AG08396 (cell line): ENCODE data around the gene RIPOR3.
"Not testable (repeated sequence)": the region's sequence is repeated elsewhere in the genome, so short reads cannot be mapped to it uniquely, and the experiment has no call there.

Experiments
- DNase-seq: peaks from one replicate; pipeline ENCODE4 v3.0.0; 2012; ENCODE audit warnings: low spot score, mixed read lengths

RIPOR3 gene

DNA sequence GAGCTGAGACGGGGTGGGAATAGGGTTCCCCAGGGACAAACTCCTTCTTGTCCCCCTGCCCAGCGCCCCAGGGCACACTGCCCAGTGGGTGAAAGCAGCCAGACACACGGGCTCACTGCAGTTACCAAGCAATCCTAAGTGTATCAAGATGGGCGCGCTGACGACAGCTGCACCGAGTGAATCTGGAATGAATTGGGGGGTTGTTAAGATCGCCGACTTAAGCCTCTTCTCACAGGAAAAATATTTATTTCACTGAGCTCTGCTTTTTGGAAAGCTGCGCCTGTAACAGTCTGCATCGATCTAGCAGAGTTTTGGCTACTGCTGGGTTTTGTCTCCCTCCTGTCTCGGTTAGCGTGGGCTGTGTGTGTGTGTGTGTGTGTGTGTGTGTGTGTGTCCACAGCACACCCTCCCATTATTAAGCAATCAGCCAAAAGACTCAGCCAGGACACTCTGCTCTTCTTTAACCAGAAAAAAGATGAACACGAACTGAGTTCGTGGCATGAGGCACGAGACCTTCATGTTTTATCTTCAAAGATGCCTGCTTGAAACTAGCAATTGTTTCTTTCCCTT lies 35.9 kb downstream of the RIPOR3 start:
- DNase-seq: peak; percentile 49

DNA sequence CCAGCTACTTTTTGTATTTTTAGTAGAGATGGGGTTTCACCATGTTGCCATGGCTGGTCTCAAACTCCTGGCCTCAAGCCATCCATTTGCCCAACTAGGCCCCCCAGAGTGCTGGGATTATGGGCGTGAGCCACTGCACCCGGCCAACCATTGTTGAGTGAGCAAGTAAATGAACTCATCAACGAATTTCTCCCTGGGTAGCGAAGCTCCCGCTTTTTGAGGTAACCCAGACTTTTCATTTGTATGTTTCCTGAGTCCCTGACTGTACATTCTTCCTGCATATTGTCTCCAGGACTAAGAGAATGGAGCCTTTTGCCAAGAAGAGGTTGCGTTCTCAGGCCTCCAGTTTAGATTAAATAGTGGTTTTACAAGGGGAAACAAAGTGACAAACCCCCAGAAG lies 36.4 kb downstream of the RIPOR3 start:
- no peak for DNase-seq

DNA sequence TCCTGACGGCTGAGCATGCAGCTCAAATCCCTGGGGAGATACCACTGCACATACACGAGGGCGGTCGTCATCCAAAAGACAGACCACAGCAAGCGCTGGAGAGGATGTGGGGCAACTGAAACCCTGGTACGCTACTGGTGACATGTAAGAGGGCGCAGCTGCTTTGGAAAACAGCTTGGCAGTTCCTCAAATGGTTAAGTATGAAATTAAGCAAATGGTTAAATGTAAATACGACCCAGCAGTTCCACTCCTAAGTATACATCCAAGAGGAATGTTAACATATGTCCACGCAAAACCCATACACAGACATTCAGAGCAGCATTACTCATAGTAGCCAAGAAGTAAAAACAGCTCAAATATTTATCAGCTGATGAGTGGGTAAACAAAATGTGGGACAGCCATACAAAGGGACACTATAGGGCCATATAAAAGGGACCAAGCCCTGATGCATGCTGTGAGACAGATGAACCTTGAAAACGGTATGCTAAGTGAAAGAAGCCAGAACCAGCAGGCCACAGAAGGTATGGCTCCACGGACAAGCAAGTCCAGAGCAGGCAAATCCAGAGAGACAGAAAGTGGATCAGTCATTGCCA lies 38.5 kb downstream of the RIPOR3 start:
- DNase-seq: no peak

DNA sequence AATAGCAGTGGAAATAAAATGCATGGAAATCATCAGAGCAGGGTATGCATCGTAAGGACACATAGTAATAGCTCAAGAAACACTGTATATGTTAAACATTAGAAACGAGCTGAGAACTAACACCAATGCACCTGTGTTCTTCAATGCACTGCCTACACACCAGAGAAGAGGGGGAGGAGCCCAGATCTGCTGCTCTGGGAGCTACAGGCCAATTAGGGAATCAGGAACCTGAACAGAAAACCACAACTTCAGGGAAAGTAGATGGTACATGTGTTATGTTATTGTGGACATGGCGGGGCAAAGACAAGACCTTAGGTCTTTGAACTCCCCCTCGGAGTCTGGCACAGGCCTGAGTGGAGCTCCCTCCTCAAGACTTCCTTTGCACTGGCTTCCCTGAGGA lies 39.7 kb downstream of the RIPOR3 start:
- no peak for DNase-seq

DNA sequence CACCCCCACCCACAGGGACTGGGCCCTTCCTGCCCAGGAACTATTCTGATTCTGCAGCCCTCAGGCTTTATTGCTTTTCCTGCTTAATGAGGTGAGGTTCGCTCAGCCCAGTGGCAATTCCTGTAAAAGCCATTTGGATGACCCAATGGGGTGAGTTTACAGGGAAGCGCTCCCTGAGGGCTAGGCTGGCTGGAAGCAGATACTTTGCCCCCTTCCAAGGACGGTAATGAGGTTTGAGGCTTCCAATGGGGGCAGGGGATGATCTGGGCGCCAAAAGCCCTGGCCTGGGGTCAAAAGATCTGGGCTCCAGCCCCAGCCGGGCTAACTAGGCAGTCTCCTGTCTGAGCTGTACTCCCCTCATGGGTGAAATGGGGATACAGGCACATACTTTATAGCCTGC lies 41.8 kb downstream of the RIPOR3 start:
- no peak for DNase-seq

DNA sequence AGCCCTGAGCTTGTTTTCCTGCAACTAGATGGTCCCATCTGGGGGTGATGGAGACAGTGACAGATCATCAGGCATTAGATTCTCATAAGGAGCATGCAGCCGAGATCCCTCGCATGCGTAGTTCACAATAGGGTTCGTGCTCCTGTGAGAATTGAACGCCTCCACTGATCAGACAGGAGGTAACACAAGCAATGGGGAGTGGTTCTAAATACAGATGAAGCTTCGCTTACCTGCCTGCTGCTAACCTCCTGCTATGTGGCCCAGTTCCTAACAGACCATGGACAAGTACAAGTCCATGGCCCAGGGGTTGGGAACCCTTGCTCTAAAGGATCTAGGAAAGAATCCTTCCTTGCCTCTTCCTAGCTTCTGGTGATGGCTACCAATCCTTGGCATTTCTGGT lies 42.7 kb downstream of the RIPOR3 start:
- no peak for DNase-seq

DNA sequence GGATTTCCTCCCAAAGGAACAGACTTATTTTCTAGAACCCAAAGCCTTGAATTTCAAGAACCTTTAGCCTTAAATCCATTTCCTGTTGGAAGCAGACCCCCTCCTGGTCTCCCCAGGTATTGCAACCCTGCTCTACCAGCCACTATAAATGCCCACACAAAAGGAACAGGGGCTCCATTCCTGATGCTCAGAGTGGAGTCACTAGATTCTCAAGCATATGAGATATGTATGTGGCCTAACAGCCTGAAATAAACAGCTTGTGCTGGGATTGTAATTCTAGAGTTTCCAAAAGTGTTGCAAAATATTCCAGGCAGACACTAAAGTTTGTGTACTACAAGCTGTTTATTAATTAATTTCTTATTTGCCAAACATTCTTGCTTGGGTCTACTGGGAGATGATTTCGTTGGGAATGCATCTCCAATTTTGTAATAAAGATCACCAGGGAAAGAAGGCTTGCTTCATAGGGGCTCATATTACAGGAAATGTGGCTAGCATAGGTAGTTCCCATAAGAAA lies 44.8 kb downstream of the RIPOR3 start:
- no peak for DNase-seq

DNA sequence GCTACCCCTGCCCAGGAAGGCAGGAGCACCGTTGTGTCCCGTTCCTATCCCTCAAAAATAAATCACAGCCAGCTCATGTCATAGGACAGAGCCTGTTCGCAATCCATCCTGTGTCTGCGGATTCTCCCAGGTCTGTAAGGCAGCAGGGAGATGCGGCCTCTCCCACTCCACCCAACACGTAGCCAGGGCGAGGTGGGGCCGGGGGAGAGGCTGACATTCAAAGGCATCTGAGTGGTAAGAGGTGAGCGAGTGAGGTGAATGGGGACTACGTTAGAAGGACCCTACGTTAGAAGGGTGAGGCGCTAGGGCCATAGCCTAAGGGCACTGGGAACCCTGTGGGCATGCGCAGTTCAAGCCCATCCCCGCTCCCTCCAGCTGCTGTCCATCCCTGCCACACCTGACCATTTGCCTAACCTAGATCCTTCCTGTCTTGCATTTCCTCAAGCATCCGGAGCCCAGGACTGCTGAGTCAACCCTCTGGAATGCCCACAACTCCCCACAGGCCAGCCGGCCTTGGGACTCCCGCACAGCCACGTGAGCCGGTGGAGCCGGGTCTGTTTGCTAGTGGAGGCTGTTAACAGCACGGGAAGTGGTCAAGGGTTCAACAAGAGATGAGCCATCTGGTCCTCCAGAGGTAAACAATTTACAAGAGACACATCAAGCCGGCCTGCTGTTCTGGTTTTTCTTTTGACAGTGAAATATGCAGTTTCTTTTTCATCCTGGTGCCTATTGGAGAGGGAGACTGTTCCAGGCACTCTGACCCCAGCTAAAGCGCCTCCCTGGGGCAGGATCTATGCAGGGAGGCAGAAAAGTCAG lies 45.9 kb downstream of the RIPOR3 start:
- peak; percentile 92 for DNase-seq

DNA sequence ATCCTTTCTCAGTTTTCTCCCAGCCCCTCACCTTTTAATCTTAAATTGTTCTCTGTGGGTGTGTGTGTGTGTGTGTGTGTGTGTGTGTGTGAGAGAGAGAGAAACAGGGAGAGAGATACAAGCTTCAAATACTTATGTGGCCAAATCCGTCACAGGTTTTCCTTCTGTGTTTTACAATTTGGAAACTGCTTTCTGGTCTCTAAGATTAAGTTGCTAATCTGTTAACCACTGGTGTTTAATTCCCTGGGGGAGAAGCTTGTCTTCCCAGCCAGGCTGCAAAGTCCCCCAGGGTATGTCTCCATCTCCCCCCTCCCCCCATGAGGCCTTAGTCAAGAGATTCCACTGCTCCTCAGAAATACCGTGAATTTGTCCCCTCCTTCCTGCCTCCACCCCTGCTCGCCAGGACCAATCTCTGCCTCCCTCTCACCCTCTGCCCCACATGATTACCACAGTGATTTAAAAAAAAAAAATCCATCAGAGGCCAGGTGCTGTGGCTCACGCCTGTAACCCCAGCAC lies 49.0 kb downstream of the RIPOR3 start:
- no peak for DNase-seq

DNA sequence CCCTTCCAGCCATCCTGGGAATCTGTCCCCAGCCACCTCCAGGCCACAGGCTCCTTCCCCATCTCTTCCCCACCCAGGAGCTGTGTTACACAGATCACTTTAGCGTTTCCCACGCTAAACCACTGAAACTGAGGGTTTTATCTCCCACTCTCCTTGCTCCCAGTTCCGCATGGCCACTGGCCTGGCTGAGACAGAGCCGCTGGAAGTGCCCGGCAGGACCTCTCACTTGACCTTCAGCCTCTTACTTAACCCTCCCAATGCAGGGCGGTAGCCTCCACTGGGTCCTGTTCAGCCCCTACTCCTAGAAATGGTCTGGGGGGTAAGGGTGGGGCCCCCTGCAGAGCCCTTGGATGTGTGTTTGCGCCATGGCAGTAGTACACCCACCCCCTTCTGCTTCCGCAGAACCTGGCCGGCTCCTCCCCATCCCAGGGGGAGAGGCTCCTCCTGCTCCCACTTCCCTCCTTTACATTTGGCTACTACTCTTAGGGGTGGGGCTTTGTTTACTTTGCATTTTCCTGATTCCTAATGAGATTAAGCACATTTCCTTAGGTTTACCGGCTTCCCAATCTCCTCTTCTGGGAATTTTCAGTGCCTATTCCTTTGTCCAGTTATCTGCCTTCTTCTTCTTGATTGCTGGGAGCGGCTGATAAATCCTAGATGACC lies 49.6 kb downstream of the RIPOR3 start:
- not testable (repeated sequence) for DNase-seq

DNA sequence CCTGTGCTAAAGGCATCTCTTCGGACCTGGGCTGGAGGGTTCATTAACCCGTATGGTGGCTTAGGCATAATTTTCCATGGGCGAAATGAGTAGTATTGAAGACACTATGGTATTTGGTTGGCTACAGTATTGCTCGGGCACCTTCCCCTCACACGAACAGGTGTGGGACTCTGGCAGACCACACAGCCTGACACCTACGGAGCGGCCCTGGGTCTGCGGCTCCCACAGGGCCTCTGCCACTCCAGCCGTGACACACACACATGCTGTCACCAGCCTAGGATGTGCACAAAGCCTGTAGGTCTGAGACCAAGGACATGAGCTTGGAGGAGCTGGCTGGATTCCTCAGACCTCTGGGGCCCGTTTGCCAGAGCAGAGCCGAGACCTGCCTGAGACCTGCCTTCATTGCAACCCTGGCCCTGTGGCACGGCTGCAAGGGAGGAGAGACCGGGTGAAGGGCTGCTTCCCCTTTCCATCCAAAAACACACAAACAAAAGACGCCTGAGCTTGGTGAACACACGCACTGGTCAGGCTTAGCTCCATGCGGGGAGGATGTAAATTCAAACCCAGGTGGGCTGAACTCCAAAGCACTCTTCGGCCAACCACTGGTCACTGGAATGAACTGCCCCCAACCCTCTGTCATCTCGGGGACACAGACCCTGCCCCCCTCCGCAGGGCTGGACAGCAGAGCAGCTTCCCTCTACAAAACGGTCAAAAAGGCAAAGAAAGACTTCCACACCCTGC lies 51.2 kb downstream of the RIPOR3 start:
- not testable (repeated sequence) for DNase-seq

DNA sequence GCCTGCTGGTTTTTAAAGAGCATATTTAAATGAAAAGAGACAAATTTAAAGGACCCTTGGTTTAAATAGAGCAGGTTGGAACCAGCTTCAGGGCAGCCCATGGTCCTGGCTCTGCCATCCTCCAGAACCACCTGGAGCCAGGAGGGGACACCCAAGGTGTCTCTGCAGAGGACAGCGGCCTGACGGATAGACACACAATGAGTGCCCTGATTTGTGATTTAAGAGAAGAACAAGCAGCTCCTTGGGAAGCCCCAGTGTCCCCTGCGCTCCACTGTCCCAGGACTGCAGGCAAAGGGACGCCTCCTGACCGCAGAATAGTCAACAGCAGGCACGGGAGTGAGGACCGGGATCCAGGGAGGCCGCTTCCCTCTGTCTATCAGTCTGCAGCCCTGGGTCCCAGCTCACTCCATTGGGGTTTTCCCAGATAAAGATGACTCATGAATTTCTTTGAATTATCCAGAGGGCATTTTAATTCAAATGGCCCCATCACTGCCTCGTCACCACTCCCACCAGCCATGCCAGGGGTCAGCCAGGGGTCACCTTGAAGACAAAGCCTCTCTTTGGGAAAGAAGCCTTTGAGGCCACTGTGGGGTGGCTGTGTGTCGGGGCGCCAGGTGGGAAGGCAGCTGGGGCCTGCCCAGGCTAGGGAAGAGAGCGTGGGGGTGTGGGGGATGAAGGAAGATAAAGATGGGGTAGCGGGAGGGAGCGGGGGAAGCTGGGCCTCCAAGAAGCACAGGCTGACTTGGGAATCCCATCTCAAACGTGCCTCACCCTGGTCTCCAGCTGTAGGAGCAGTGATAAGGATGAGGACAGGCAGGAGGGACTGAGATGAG lies 53.1 kb downstream of the RIPOR3 start:
- not testable (repeated sequence) for DNase-seq

DNA sequence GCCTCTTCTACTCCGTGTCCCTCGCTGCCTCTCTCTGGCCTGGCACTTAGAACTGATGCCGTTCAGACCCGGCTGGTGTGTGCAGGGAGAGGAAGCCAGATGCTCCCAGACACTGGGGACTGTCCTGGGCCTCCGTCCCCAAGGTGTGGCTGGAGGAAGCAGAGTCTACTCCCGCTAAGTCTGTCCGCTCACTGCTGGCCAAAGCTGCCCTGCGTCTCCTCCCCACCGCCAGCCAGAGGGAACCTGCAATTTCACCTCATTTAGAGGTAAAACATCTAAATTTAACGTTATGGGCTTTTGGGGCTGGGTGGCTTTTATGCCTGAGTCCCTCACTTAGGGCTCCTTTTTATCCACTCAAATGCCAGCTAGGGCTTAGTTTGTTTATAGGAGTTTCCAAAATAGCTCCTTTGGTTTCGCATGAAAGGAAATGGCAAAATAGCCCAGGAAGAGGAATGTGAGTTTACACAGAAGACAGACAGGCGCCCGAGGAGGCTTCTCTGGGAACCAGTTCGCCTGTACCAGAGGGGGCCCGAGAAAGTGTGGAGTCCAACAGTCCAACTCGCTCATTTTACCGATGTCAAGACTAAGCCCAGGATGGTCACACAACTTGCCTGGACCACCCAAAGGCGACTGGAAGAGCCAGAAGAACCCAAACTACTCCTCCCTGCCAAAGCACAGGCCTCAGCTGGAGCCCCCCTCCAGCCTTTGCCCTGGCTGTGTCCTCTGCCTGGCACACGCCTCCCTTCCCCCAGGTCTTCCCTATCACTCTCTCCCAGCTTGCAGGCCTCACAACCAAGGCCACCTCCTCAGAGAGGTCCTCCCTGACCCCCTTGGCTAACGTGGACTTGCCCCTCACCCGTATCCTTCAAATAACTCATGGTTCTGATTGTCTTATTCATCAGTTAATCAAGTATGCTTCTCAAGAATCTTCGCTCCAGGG lies 54.5 kb downstream of the RIPOR3 start:
- peak; percentile 36 for DNase-seq

DNA sequence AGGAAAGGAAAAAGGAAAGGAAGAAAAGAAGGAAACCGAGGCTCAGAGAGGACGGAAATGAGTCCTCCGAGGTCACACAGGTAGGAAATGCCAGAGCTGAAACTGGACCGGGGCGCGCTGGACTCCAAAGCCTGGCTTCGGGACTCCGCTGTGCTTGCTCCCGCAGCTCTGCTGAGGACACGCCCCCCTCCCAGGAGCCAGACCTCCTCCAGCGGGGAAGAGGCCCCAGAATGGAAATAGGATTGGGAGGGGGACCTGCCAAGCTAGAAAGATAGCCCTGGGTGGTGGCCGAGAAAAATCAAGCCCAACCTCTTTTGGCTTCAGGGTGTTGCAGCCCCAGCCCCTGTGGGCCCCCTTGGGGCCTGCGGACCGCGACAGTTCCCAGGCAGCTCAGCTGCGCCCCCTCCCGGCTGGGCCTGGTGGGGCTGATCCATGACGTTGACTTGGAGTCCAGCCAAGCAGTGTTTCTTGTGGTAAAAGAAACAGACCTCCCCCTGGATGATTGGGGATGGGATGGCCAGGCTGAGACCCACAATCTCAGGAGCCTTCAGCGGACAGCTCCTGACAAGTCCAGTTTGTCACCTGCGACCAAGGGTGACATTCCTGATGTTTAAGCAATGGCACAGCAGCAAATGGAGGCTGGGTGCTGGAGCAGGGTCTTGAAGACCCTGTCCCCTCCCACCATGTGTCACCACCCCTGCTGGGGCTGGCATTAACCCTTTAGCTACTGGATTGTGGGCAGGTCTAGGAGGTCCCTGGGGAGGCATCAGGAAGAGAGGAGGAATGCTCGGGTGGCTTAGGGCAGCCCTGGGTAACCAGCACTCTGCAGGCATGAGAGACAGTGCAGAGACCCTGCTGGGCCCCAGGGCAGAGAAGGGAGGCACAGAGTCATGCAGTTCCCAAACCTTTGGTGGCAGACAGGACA lies 55.4 kb downstream of the RIPOR3 start:
- peak; percentile 79 for DNase-seq

DNA sequence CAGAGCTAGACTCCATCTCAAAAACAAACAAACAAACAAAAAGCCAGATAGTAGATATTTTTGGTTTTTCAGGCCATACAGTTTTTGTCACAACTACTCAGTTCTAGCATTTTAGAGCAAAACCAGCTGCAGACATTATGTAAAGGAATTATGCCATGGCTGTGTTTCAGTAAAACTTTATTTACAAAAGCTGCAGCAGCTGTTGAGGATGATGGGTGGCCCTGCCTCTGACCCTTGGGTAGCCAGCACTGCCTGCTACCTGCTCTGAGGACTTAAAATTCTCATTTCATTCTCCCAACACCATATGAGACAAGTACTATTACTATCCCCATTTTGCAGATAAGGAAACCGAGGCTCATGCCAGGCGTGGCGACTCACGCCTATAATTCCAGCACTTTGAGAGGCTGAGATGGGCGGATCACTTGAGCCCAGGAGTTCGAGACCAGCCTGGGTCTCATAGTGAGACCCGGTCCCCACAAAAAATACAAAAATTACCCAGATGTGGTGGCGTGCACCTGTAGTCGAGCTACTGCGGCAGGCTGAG lies 56.3 kb downstream of the RIPOR3 start:
- no peak for DNase-seq

DNA sequence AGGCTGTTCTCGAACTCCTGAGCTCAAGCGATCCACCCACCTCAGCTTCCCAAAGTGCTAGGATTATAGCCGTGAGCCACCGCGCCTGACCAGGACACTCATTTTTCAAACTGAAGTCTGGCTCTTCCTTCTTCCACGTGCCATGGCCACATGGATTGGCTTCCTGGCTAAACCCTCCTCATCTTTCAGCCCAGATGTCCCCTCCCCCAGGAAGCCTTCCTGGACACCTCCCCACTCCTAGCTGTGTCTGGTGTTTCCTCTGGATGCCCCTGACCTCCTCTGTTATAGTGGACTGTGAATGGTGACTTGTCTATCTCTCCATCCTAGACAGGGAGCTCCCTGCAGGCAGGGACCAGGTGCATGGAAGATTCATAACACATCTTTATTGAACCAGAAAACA lies 57.2 kb downstream of the RIPOR3 start:
- DNase-seq: no peak

DNA sequence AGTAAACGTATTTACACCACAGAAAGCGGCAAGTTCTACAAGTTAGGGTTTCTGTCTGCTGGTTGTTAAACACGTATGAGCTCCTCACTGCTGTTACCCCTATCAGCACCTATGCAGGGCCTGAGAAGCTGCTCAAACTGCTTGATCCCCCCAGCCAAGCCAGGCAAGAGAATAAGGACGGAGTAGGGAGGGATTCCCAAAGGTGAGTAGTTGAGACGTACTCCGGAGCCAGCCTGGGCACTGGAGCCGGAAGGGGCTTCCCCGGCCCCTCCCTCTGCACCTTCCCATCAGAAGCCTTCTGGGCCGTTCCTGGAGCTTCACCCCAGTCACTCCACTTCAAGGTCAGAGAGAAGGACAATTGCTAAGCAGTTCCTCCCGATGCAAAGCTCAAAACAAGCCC lies 58.0 kb downstream of the RIPOR3 start:
- DNase-seq: no peak

DNA sequence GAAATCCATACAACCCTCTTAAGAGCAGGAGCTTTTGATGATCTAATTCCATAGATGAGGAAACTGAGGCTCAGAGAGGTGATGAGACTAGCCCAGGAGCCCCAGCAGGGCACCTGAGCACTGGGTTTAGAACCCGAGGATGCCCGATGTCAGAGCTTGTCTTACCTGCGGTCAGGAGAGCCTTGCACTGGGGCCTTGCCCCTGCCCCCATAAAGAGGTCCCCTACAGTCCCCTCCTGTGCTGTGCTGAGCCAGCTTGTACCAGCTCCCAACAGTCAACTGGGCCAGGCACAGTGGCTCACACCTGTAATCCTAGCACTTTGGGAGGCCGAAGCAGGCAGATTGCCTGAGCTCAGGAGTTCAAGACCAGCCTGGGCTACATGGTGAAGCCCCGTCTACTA lies 58.6 kb downstream of the RIPOR3 start:
- DNase-seq: no peak
